Activated naive CD4-positive, alpha-beta T cell treated with anti-CD3 and anti-CD28 coated beads, Interleukin-2, amount 50 U/mL, for 72 hours (primary cell): Measurements from ENCODE around the gene CALML4. TPM values are rescaled to one million over a fixed set of nuclear protein-coding genes. Genes with fewer than 3 reads are reported as not detected.
"Not testable (repeated sequence)": the region's sequence is repeated elsewhere in the genome, so short reads cannot be mapped to it uniquely, and the experiment has no call there.

Source experiments
- ATAC-seq, 2 donors: fragments of 150-1000 bp; cut with Tn5 transposase; 2 replicates each; pipeline ENCODE4 v1.10.0; 2021; ENCODE audit warnings: mild to moderate bottlenecking in 2 of 2, moderate library complexity in 2 of 2
- DNase-seq, 2 donors: peaks; one replicate each; pipeline ENCODE4 v3.0.0; 2021 to 2022; ENCODE audit warnings: low spot score in 2 of 2
- H3K27ac Mint-ChIP-seq, 2 donors: one replicate each; pipeline ENCODE4 v1.8.0; 2022; ENCODE audit warnings: mild to moderate bottlenecking in 2 of 2, mixed read lengths in 2 of 2
- H3K36me3 Mint-ChIP-seq, 2 donors: one replicate each; pipeline ENCODE4 v1.8.0; 2022; ENCODE audit warnings: mixed read lengths in 2 of 2
- H3K9me3 Mint-ChIP-seq, 2 donors: one replicate each; pipeline ENCODE4 v1.8.0; 2022; ENCODE audit warnings: mixed read lengths in 2 of 2
- total RNA-seq, 2 donors: library from RNA; stranded (reverse); gene quantifications; one replicate each; pipeline ENCODE4 v1.2.3, GENCODE V29; 2022

Gene CALML4, protein sequence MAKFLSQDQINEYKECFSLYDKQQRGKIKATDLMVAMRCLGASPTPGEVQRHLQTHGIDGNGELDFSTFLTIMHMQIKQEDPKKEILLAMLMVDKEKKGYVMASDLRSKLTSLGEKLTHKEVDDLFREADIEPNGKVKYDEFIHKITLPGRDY
- total RNA-seq = 1 to 10 TPM; 9.6 to 9.7 TPM

DNA sequence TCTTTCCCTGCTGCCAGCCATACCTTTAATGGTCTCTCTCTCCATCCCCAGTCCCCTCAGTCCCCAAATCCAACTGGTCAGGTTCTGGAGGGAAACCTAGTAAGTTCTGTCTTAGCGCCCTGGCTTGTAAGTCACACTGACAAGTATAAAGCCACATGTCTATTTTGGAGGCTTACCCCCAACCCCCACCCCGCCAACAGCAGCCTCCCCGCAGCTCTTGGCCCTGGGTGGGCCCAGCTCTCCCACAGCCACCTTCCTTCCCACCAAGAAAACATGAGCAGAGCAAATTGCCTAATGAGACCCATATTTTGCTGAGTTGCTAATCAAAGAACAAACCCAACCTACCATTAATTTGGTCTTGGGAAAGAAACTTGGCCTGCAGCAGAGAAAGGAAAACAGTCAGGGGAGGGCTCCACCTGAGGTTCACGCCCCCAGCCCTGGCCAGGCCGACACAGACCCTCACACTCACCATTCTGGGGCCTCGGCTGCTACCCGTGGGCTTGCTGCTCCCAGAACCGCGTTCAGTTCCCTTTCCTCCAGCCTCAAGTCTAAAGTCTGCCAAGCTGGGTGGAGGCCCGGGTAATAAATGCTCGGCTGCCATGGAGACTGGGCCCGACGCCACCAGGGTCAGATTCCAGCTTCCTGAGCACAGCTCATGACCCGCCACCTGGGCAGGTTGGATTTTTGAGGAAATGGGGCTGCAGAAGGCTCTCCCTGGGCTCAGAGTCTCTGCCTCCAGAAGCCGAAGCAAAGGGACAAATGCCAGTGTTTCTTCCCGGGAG is at the start of gene CALML4:
Gene CALML4, minus strand, starts transcription at position 557 of the 782 bp plus-strand sequence. Its CDS starts 85 bp downstream, at position 472.
- no peaks in the 10 kb centered on the region for H3K36me3 Mint-ChIP-seq
- DNase-seq (no peak), ATAC-seq (no peak)
- no peak within 1 kb of the TSS for H3K27ac Mint-ChIP-seq
- no peaks in the 10 kb centered on the region for H3K9me3 Mint-ChIP-seq

DNA sequence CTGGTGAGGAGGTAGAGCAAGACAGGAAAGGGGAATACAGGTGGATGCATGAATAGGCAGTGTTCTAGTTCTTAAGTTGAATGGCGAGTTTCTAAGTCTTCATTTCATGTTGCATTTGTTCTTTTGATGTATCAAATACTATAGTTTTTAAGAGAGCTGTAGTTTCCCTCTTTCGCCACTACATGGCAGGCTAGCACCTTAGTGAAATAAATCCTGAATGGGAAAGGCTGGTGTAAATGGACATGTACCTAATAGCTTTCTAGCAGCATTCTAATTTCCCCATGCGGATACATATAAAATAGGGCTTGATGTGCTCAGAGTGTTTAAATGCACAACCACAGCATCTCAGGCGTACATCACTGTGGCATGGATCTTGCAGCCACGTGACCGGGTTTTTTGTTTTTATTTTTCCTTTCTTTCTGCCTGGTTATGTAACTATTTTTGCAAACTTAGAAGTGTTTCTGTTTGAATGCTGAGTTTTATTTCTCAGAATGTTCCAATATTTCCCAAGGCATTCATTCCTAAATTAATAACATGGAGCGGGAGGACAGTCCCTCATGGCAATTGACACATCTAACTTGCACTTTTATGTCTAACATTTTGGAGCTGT is 47.9 kb upstream of the CALML4 start:
- no peaks in the 10 kb centered on the region for H3K36me3 Mint-ChIP-seq
- DNase-seq (no peak), ATAC-seq (peak; percentile 56)
- no peak overlapping the region for H3K27ac Mint-ChIP-seq
- H3K9me3 Mint-ChIP-seq = no peaks in the 10 kb centered on the region

DNA sequence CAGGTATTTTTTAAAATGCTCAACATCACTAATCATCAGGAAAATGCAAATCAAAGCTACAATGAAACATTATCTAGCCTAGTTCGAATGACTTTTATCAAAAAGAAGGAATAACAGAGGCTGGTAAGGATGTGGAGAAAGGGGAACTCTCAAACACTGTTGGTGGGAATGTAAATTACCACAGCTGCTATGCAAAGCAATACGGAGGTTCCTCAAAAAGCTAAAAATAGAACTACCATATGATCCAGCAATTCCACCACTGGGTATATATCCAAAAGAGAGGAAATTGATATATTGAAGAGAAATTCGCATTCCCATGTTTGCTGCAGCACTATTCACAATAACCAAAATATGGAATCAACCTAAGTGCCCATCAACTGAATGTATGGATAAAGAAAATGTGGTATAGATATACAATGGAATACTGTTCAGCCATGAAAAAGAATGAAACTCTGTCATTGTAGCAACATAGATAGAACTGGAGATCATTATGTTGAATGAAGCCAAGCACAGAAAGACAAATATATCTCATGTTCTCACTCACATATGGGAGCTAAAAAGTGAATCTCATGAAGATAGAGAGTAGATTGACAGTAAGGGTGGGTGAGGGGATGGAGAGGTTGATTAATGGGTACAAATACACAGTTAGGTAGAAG is 44.1 kb upstream of the CALML4 start:
- DNase-seq (no peak), ATAC-seq (no peak)
- no peak overlapping the region for H3K27ac Mint-ChIP-seq
- H3K9me3 Mint-ChIP-seq = no peaks in the 10 kb centered on the region
- peaks cover 6 to 7% of the 10 kb centered on the region in 2 donors for H3K36me3 Mint-ChIP-seq

DNA sequence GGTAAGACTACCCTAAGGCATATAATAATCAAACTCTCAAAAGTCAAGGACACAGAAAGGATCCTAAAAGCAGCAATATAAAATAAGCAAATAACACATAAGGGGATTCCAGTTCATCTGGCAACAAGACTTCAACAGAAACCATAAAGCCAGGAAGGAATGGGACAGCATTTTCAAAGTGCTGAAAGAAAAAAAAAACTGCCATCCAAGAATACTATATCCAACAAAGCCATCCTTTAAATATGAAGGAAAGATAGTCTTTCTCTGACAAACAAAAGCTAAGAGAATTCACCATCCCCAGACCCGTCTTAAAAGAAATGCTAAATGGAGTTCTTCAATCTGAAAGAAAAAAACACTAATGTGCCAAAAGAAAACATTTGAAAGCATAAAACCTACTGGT is 39.1 kb upstream of the CALML4 start:
- no peak for ATAC-seq
- no peak for DNase-seq
- Mint-ChIP-seq H3K27ac (no peak overlapping the region), H3K36me3 (peaks cover 17 to 20% of the 10 kb centered on the region in 2 donors), H3K9me3 (peaks cover 0 to 11% of the 10 kb centered on the region in 2 donors)

DNA sequence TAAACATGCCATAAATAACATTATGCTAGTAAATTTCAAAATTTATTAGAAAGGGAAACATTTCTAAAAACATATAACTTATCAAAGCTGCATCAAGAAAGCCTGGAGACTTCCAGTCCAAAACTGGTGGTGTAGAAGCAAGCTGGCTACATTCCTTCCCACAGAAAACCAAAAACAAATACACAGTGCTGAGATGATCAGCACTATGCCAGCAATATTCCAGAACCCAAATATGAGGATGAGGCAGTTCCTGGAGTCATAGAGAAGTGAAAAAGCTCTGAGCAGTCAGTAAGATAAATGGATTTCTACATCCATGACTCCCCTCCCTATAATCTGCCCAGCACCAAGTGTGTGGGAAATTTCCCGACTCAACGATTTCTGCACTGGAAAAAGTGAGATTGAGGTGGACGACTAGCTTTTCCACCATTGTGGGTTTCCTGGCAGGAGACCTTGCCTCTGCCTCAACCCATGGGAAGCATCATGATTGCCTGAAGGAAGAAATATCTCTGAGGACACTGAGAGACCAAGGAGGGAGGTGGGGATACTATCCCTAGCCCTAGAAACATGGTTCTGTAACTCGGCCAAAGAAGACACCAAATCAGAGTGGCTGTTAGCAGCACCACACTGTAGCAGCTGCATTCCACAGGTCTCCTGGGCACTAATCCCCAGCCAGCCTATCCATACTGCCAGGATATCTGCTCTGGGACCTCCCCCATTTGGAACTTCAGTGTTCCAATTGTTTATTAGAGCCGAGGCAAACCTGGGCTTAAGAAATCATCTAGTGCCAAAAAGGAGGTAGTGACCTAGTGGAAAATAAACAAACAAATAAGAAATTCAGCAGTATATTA is 36.2 kb upstream of the CALML4 start:
- Mint-ChIP-seq H3K27ac (no peak overlapping the region), H3K9me3 (peaks cover 0 to 11% of the 10 kb centered on the region in 2 donors), H3K36me3 (peaks cover 17 to 20% of the 10 kb centered on the region in 2 donors)
- no peak for ATAC-seq
- DNase-seq = no peak

DNA sequence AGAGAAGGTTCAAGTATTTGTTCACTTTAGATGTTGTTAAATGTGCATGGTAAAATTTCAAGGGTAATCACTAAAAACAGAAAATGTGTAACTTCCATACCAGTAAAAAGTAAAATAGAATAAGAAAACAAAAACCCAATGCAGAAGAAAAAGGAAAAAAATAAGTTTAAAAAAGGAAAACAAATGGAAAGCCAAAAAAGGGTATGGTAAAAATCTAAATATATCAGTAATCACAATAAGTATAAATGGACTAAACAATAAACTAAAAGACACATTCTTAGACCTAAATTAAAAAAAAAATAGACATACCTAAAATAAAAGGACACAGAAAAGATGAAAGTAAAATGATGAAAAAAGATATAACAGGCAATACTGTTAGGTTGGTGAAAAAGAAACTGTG is 33.9 kb upstream of the CALML4 start:
- no peak for DNase-seq
- ATAC-seq = no peak
- H3K36me3 Mint-ChIP-seq = peaks cover 9 to 14% of the 10 kb centered on the region in 2 donors
- H3K9me3 Mint-ChIP-seq = peaks cover 0 to 11% of the 10 kb centered on the region in 2 donors
- H3K27ac Mint-ChIP-seq = no peak overlapping the region

DNA sequence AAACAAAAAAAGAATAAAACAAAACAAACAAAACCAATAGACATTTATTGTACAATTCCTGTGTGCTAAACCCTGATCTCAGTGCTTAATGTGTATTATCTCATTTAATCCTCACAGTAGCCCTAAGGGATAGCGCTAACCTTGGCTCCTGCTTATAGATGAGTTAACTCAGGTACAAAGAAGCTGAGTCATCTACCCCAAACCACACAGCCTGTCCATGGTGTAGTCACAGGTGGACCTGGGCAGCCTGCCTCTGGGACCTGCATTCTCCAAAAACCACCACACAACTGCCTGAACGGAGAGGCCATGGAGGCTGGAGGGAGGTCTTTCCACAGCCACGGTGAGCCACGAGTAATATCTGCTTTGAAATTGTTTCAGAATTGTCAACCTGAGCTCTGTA is 29.9 kb upstream of the CALML4 start:
- Mint-ChIP-seq H3K9me3 (no peaks in the 10 kb centered on the region), H3K36me3 (no peaks in the 10 kb centered on the region), H3K27ac (no peak overlapping the region)
- no peak for DNase-seq
- ATAC-seq = no peak

DNA sequence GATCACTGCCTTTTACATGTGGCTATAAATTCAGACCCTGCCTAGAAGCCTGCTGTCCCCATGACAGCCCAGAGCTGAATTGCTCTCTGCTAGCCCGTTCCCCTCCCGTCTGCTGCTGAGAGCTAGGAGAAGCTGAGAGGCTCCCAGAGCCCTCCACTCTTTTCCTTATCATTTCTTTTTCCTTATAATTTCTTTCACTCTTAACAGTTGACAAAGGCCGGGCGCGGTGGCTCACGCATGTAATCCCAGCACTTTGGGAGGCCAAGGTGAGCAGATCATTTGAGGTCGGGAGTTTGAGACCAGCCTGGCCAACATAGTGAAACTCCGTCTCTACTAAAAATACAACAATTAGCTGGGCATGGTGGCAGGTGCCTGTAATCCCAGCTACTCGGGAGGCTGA is 29.4 kb upstream of the CALML4 start:
- not testable (repeated sequence) for H3K27ac Mint-ChIP-seq, DNase-seq, ATAC-seq, H3K9me3 Mint-ChIP-seq, H3K36me3 Mint-ChIP-seq

DNA sequence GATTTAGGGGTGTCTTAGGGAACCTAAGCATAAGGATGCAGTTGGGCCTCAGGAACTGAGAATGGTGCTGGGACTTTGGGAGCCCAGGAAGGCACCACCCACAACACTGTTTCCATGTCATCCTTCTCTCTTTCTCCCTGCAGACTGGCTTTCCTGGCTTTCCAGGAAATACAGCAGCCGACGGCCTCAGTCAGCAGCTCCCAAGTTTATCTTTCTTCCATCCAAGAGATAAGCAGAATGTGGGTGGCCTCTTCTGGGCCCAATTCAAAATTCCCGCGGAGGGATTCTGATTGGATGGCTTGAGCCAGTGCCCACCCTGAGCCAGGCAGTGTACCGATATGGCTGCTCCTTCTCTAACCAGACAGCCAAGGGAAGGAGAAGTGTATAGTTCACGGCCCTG is 28.9 kb upstream of the CALML4 start:
- H3K27ac Mint-ChIP-seq = no peak overlapping the region
- no peaks in the 10 kb centered on the region for H3K9me3 Mint-ChIP-seq
- ATAC-seq = no peak
- no peaks in the 10 kb centered on the region for H3K36me3 Mint-ChIP-seq
- DNase-seq = no peak

DNA sequence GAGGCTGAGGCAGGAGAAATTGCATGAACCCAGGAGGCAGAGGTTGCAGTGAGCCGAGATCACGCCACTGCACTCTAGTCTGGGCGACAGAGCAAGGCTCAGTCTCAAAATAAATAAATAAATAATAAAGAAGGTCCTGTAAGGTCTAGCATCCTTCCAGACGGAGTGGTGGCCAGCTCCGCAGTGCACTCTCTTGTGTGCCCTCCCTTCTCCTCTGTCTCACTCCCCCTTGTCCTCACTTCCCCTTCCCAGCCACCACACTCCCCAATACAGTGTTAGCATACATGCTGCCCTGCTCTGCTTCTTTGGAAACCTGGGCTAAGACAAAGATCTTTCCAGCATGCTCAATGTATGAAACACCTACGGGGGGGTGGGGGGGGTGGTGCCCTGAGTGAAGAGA is 27.8 kb upstream of the CALML4 start:
- no peak for DNase-seq
- no peak for ATAC-seq

DNA sequence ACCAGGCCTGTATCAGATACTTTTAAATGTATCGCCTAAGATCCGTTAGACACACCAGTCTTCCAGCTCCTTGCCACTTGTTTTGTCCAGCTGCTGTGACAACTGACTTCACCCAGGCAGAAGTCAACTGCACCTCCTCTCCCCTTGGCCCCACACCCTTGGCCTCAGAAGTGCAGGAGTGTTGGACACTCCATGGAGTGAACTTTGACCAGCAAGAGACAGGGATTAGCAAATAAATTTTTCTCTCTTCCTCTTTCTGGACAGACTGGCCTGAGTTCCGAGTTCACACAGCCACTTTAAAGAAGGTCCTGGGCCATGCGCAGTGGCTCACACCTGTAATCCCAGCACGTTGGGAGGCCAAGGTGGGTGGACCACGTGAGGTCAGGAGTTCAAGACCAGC is 27.3 kb upstream of the CALML4 start:
- Mint-ChIP-seq H3K9me3 (no peaks in the 10 kb centered on the region), H3K36me3 (peaks cover 9 to 13% of the 10 kb centered on the region in 2 donors), H3K27ac (no peak overlapping the region)
- DNase-seq = no peak
- ATAC-seq = no peak

More for the DNA sequence above, 27.8 kb upstream of the CALML4 start:
- H3K36me3 Mint-ChIP-seq = peaks cover 9% of the 10 kb centered on the region in 2 donors
- no peaks in the 10 kb centered on the region for H3K9me3 Mint-ChIP-seq
- no peak overlapping the region for H3K27ac Mint-ChIP-seq

DNA sequence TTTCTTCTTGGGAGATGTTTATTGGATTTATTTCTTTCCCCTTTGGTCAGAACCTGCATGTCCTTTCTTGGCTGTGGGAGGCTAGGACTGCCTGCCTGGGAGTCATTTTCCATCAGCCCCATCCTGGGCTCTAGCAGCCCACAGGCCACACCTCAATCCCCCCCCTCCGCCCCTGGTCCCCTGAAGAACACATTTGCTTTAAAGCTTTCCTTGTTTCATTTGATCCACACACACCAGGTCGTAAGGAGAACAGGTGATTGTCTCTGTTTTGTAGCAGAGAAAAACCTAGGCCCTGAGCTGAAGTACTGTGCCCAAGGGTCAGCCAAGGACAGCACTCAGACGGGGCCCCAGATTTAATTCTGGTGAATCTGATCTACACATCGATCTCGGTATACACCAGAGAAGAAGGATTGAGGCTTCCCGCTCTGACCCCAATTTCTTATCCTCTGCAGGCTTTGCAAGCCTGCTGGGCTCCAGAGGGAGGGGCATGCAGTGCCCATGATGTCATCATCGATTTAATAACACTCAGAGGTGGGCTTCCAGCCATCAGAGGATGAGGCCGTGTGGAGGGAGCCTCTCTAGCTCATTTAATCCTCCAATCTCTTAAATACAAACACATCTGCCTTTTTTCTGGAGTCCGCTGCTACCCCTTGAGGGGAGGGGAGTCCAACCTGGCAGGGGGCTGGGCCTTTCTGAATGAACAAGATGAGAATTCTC is 26.1 kb upstream of the CALML4 start:
- no peak for ATAC-seq
- Mint-ChIP-seq H3K27ac (no peak overlapping the region), H3K36me3 (peaks cover 9 to 14% of the 10 kb centered on the region in 2 donors), H3K9me3 (no peaks in the 10 kb centered on the region)
- DNase-seq = no peak

DNA sequence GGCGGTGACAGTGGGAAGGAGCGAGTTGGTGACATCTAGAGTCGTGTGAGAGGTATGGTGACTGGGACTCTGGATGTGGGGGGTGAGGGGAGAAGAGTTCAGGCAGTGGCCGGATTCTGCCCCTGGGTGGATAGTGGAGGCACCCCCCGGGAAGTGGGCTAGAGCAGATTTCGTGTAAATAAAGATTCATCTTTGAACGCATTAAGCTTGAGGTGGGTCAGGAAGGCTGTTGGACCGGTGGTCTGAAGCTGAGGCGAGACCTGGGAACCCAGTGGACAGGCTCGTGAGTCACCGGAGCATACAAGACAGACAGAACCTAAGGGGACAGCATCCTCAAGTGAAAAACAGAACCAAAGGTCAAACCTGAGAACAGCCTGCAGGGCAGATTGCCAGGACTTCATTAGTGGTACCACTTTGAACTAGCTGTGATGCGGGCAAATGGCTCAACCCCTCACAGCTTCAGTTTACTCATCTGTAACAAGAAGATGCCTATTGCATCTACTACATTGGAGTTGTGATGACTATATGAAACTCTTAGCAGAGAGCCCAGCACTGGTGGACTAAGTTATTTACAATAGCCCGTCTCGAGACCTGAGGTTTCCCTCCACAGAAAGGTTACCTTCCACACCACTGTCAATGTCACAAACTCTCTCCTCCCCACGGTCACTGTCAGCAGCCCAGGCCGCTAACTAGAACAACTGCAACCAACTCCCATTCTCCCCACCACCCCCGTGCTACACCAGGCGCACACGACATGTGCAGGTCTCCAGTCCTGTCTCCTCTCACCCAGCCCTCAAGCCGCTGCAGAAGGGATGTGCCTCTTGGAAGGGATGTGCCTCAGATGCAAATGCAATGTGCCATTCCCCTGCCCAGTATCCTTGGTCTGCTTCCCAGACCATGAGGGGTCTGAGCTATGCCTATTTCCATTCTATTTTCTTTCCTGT is 25.3 kb upstream of the CALML4 start:
- no peaks in the 10 kb centered on the region for H3K9me3 Mint-ChIP-seq
- peaks cover 9 to 14% of the 10 kb centered on the region in 2 donors for H3K36me3 Mint-ChIP-seq
- peak overlapping the region; percentile 81 to 87 for H3K27ac Mint-ChIP-seq
- DNase-seq = no peak
- no peak for ATAC-seq

DNA sequence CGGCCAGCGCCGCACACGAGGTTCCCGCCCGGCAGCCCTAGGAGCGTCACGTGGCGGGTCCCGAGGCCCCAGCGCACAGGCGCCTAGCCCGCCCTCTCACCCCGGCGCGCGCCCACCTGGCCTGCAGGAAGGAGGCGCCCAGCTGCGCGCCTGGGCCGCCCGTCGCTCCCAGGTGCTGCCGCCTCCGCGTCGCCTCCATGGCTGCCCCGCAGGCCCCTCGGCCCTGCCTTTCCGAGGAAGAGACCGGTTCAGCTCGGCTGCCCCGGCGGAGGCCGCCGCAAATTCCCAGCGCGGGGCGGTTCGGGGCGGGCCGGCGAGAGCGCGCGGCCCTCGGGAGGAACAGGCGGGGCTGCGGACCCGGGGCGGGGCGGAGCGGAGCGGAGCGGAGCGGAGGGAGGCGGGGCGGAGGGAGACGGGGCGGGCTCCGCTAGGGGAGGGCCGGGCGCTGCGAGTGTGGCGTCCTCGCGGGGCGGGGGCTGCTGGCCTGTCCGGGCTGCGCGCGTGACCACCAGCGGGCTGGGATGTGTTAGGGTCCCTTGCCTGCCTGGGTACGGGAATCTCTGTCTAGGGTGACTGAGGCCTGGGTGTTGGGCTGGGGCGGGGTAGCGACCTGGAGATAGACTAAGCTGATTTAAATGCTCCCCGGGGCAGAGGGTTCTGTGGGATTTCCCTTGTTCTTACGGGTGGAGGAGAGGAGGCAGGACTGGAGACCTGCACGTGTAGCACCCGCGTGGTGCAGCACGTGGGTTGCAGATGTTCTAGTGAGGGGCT is 24.4 kb upstream of the CALML4 start, which contains the start of gene CLN6:
Gene CLN6, minus strand, starts transcription at position 343 of the 771 bp plus-strand sequence. Its CDS starts 144 bp downstream, at position 199.
- peak; percentile 78 to 81 for DNase-seq
- H3K27ac Mint-ChIP-seq = peak within 1 kb of the TSS; percentile 87 to 98
- peak; percentile 87 to 91 for ATAC-seq
- H3K9me3 Mint-ChIP-seq = no peaks in the 10 kb centered on the region
- peaks cover 9 to 14% of the 10 kb centered on the region in 2 donors for H3K36me3 Mint-ChIP-seq
